Peyer's patch (tissue), 4 donors: ENCODE measurements around the gene GARIN5A.

ENCODE experiments used
- POLR2A ChIP-seq, 2 donors: fragments of 450-650 bp; IDR thresholded peaks; one replicate each; pipeline ENCODE4 v1.5.1; 2017; ENCODE audit warnings: antibody characterized with exemption in 2 of 2, mild to moderate bottlenecking in 2 of 2, moderate library complexity in 2 of 2
- TF ChIP-seq, protein P1 (sequence below), 6 experiments: fragments of 450-650 bp in 4 of 6; fragments of 200-600 bp in 2 of 6; sonication (generic) in 1 of 6; IDR thresholded peaks; one replicate each; pipeline ENCODE4 v1.5.1; 2017 to 2019; ENCODE audit warnings: antibody characterized with exemption in 6 of 6, mild to moderate bottlenecking in 3 of 6, moderate library complexity in 1 of 6

DNA sequence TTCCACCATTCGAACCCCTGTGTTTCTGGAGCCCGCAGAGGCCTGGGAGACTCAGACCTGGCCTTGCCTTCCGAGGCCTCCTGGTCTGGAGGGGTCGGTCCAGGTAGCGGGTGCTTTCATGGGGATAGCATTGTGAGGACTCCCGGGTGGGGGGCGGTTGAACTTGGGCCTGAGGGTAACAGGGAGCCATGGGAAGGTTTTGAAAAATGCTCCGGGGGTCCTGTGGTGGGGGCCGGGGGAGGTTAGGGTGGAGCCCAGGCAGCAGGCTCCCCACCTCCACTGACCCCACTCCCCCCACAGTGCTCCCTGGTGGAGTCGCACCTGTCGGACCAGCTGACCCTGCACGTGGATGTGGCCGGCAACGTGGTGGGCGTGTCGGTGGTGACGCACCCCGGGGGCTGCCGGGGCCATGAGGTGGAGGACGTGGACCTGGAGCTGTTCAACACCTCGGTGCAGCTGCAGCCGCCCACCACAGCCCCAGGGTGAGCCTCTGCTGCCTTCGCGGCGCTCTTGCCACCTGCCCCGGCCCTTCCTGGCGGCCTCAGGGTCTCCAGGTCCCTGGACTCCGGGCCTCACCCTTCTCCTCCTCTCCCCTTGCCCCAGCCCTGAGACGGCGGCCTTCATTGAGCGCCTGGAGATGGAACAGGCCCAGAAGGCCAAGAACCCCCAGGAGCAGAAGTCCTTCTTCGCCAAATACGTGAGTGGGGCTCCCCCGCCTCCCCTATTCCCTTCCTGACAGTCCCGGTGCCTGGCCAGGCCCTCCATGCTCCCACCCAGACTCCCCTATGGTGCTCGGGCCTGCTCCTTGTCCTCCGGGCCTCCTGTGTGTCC is 3.8 kb upstream of the GARIN5A start:
- TF ChIP-seq, protein P1, sequence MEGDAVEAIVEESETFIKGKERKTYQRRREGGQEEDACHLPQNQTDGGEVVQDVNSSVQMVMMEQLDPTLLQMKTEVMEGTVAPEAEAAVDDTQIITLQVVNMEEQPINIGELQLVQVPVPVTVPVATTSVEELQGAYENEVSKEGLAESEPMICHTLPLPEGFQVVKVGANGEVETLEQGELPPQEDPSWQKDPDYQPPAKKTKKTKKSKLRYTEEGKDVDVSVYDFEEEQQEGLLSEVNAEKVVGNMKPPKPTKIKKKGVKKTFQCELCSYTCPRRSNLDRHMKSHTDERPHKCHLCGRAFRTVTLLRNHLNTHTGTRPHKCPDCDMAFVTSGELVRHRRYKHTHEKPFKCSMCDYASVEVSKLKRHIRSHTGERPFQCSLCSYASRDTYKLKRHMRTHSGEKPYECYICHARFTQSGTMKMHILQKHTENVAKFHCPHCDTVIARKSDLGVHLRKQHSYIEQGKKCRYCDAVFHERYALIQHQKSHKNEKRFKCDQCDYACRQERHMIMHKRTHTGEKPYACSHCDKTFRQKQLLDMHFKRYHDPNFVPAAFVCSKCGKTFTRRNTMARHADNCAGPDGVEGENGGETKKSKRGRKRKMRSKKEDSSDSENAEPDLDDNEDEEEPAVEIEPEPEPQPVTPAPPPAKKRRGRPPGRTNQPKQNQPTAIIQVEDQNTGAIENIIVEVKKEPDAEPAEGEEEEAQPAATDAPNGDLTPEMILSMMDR (IDR thresholded peaks at IDR 0.05) = no peak
- no peak for TF ChIP-seq POLR2A (IDR thresholded peaks at IDR 0.05)
